ENCODE results near the gene CDC42BPA.

The CDC42BPA gene

GRCh38 chr1:226943156-226943555 is 375.1 kb downstream of the CDC42BPA start:
- DNase-seq = no peak

DNA sequence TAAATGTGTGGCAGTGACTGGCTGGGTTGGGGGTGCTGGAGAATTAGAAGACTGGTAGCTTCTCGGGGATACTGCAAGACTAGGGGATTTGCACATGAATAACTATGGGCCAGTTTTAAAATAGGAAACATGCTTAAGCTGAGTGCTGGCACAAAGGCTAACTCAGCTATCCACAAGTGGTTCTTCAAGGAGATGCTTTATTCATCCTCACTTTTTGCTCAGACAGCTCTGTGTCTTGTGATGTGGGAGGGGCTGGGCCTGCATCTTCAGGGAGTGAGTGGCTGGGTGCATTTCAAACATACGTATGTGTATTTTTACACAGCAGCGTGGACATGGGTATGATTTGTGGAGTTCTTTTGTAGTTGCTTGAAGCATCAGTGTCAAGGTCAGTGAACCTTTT is 375.9 kb downstream of the CDC42BPA start:
- DNase-seq = no peak

GRCh38 chr1:226940806-226941067 is 377.6 kb downstream of the CDC42BPA start:
- no peak for DNase-seq

DNA sequence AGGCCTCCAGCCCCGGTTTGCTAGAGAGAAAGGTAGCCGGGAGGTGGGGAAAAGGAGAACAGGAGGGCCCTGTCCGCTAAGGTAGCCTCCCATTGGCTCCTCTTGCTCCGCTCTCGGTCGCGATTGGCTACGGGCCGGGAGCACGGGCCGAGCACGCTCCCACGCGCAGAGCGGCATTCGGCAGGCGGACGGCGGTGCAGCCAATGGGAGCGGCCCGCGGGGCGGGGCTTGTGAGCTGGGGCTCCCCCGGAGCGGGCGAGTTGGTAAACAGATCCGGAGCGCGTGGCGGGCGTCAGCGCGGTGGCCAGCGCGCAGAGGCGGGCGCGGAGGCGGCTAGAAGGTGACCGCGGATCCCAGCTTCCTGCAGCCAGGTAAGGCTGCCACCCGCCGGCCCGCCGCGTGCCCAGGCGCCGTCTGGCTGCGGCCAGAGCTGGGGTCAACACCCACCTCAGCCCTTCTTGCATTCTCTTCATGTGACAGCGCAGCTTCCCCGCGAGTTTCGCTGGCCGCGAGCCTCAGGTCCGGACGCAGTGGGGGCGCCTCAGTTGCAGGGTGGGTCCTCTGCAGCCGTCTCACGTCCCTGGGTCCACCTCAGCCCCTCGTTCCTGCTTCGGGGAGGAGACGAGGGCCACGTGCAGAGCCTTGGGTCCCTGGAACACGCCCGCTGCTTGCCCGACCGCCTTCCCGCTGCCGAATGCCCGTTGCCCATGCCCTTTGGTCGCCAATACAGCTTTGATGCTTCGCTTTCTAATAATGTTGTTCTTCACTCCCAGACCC is 378.1 kb downstream of the CDC42BPA start, which contains the start of gene COQ8A:
Gene COQ8A, plus strand, starts transcription at position 266 of the 777 bp plus-strand sequence. CDS start 21,092 bp downstream, outside the sequence.
- DNase-seq = peak; percentile 100

Data from fibroblast of skin of back (primary cell).